Stomach (tissue), 4 donors: Measurements from ENCODE around the gene TMPRSS4.

Experiments used
- CTCF ChIP-seq, 7 experiments: fragments of 450-650 bp in 4 of 7; fragments of 200-600 bp in 3 of 7; sonication (generic) in 3 of 7; IDR thresholded peaks; one replicate each; pipeline ENCODE4 v1.5.1; 2016 to 2019; ENCODE audit warnings: antibody characterized with exemption in 7 of 7, control low read depth in 2 of 7, mild to moderate bottlenecking in 1 of 7
- POLR2A ChIP-seq, 4 donors: fragments of 450-650 bp; IDR thresholded peaks; one replicate each; pipeline ENCODE4 v1.6.1; 2016; ENCODE audit warnings: antibody characterized with exemption in 4 of 4, control low read depth in 2 of 4, mild to moderate bottlenecking in 1 of 4, moderate library complexity in 1 of 4
- POLR2AphosphoS5 ChIP-seq, 3 donors: sonication (generic); formaldehyde crosslinking; IDR thresholded peaks; one replicate each; pipeline ENCODE4 v1.6.1; 2016; ENCODE audit warnings: antibody characterized with exemption in 3 of 3

DNA sequence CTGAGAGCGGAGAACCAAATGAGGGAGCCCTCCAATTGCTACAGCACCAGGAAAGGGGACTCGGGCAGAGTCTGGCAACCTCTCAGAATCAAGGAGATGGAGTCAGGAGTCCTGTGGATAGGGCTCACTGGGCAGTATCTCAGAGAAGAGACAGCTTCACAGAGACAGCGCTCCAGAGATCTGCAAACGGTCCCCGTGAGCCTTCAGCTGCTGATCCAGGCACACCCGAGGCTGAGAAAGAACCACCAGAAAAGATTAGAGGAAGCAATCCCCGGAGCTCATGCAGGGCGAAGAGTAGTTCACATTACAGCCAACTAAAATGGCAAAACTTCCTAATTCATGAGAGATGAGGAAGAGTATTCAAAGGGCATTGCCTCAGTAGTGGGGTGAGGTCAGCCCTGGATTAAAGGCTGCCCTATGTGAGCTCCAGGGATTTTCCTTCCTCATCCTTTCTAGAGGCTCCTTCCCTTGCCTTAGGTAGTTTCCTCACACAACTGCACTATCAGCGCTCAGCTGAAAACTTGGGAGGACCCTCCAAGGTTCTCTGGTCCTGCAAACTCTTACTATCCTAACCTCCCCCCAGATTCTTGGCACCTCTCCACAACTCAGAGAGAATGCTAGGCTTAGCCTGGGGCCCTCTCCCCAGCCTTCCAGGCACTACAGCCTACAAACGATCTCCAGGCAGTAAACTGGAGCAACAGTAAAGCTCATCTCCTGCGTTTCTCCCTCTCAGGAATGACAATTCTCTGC, 52.0 kb downstream of the TMPRSS4 start:
- TF ChIP-seq POLR2A (IDR thresholded peaks at IDR 0.05) (no peak), CTCF (IDR thresholded peaks at IDR 0.05) (no peak), POLR2AphosphoS5 (IDR thresholded peaks at IDR 0.05) (no peak)
